RWPE1 (cell line): Measurements from ENCODE around the gene SCAMP4.
A peak's percentile ranks its signal among the peaks of the same experiment; 100 is the strongest.

Experiments used
- CTCF ChIA-PET: fragments of 350-600 bp; sonication (Branson Sonifier 250); formaldehyde crosslinking; extraction: SDS; loops from one replicate; lab custom pipeline; 2021; lab: Yijun Ruan, JAX
- POLR2A ChIA-PET: fragments of 400-600 bp; formaldehyde crosslinking; extraction: SDS; loops from one replicate; lab custom pipeline; 2020; ENCODE audit warnings: antibody characterized with exemption; ENCODE audit not compliant: low non-redundant PET; lab: Yijun Ruan, JAX
- DNase-seq: peaks from one replicate; pipeline ENCODE4 v3.0.0; 2012; ENCODE audit warnings: low spot score
- H3K27ac ChIP-seq: fragments of 450-650 bp; 2 replicates; pipeline ENCODE4 v1.5.1; 2017
- CTCF ChIP-seq: fragments of 450-650 bp; conservative IDR thresholded peaks from 2 replicates; pipeline ENCODE4 v1.5.1; 2017; ENCODE audit warnings: low read depth, mild to moderate bottlenecking

Gene SCAMP4

GRCh38 chr19:1947651-1948209 is 42.5 kb downstream of the SCAMP4 start:
- ChIA-PET CTCF (interaction anchor here (0.5 to 0.6 kb wide), 3 partner anchors 9 to 674 kb away, joined by 3 to 5 read pairs (median 3); no protein-coding TSS in a partner anchor), POLR2A (no interaction called here)
- TF ChIP-seq CTCF, result no peak
- peak overlapping the region; percentile 66 for H3K27ac ChIP-seq
- DNase-seq, result peak; percentile 27

DNA sequence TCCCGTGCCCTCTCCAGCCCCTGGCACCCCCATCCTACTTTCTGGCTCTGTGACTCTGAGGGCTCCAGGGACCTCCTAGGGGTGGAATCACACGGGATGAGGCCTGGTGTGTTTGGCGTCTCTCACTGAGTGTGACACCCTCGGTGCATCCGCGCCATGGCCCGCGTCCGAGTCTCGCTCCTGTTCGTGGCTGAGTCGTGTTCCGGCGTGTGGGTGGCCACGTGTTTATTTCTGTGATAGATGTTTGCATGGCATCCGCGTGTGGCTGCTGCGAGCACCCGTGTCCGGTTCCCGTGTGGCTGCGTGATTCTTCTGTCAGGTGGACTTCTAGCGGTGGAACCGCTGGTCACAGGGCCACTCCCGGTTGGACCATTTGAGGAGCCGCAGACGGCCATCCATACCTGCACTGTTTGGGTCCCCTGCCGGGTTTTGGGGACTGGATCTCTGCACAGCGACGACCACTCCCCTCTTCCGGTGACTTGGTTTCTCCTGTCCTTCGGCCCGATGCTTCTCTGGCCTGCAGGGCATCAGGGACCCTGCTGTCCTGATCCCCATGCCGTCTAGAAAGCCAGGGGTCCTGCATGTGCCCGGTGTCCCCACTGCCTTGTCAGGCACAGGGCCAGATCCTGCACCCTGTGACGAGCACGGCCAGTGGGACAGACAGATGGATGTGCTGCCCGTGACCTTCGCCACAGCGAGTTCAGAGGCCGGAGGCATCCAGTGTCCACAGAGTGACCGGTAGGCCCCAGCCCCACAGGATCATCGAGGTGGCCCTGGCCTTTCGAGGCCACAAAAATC is 44.3 kb downstream of the SCAMP4 start:
- POLR2A ChIA-PET, result no interaction called here
- no peak for TF ChIP-seq CTCF
- CTCF ChIA-PET, result no interaction called here

DNA sequence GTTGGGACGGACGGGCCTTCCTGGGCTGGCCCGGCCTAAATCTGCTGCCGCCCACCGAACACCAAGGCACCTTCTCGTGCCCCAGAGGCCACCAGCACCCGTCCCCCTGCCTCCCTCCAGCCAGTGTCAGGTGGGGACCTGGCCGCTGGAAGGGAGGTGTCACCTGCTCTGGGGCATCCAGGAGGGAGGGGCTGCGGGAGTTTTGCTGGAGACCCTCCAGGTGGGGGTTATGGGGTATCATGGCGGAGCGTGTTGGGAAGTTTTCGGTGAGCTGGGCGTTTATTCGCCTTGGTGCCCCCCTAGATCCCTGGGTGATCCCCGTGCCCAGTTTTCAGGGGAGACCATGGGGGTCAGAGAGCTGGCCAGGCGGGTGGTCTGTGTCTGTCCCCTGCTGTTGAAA is 45.4 kb downstream of the SCAMP4 start:
- DNase-seq, result no peak
- TF ChIP-seq CTCF, result no peak
- CTCF ChIA-PET, result interaction anchor here (0.5 kb wide), 1 partner anchor 53 kb away, joined by 4 read pairs; no protein-coding TSS in a partner anchor
- H3K27ac ChIP-seq, result no peak overlapping the region
- POLR2A ChIA-PET, result no interaction called here

More for the DNA sequence above, 44.3 kb downstream of the SCAMP4 start:
- DNase-seq, result no peak
- H3K27ac ChIP-seq, result peak overlapping the region; percentile 66

- peak overlapping the region; percentile 35 for H3K27ac ChIP-seq
- ChIA-PET CTCF (no interaction called here), POLR2A (no interaction called here)
- TF ChIP-seq CTCF, result no peak
- DNase-seq, result no peak
Observed at GRCh38 chr19:1952635-1953034, 47.4 kb downstream of the SCAMP4 start.

DNA sequence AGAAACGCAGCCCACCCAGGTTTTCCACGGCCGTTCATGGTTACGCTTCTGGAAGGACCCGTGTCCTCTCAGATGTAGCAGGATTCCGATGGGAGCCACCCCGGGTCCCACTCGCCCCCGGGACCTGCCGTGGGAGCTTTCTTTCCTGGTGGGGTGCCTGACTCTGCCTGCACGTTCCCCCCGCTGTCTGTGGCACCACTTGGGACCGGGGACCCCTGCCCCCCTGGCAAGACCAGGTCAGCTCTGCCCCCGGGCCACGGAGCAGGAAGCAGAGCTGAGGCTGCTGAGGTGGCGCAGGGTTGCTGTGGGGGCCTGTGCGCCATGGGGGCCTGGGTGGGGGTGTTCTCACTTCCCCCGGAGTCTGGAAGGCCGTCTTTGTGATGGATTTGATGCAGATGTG is 47.8 kb downstream of the SCAMP4 start:
- ChIA-PET POLR2A (no interaction called here), CTCF (no interaction called here)
- no peak for DNase-seq
- no peak for TF ChIP-seq CTCF
- H3K27ac ChIP-seq, result peak overlapping the region; percentile 35; the same call in 1 of the 2 replicates

GRCh38 chr19:1953441-1954094 is 48.4 kb downstream of the SCAMP4 start:
- no peak for TF ChIP-seq CTCF
- CTCF ChIA-PET, result no interaction called here
- POLR2A ChIA-PET, result no interaction called here
- H3K27ac ChIP-seq, result peak overlapping the region; percentile 35; the same call in 1 of the 2 replicates
- no peak for DNase-seq
